Measurements from ENCODE around the gene CACNA1D.

GRCh38 chr3:53688989-53689388, 194.6 kb downstream of the CACNA1D start:
- TF ChIP-seq, protein P1, sequence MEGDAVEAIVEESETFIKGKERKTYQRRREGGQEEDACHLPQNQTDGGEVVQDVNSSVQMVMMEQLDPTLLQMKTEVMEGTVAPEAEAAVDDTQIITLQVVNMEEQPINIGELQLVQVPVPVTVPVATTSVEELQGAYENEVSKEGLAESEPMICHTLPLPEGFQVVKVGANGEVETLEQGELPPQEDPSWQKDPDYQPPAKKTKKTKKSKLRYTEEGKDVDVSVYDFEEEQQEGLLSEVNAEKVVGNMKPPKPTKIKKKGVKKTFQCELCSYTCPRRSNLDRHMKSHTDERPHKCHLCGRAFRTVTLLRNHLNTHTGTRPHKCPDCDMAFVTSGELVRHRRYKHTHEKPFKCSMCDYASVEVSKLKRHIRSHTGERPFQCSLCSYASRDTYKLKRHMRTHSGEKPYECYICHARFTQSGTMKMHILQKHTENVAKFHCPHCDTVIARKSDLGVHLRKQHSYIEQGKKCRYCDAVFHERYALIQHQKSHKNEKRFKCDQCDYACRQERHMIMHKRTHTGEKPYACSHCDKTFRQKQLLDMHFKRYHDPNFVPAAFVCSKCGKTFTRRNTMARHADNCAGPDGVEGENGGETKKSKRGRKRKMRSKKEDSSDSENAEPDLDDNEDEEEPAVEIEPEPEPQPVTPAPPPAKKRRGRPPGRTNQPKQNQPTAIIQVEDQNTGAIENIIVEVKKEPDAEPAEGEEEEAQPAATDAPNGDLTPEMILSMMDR (IDR thresholded peaks at IDR 0.05) = no peak
- no peak for TF ChIP-seq POLR2A (IDR thresholded peaks at IDR 0.05)
- TF ChIP-seq POLR2AphosphoS5 (IDR thresholded peaks at IDR 0.05) = no peak
- no peak for TF ChIP-seq EP300 (IDR thresholded peaks at IDR 0.05)
